Ishikawa (cell line): ENCODE measurements around the gene KIRREL3.

Experiments used
- CEBPB ChIP-seq: IDR thresholded peaks from 2 replicates; pipeline ENCODE4 v1.6.1; 2012
- CREB1 ChIP-seq: IDR thresholded peaks from 2 replicates; pipeline ENCODE4 v1.6.1; 2012; ENCODE audit warnings: low read depth
- EGR1 ChIP-seq: IDR thresholded peaks from 2 replicates; pipeline ENCODE4 v1.6.1; 2012
- EP300 ChIP-seq: IDR thresholded peaks from 2 replicates; pipeline ENCODE4 v1.6.1; 2012; ENCODE audit warnings: borderline replicate concordance
- FOXM1 ChIP-seq: IDR thresholded peaks from 2 replicates; pipeline ENCODE4 v1.6.1; 2012; ENCODE audit warnings: low read depth, borderline replicate concordance
- MAX ChIP-seq: IDR thresholded peaks from 2 replicates; pipeline ENCODE4 v1.6.1; 2012
- NFIC ChIP-seq: IDR thresholded peaks from 2 replicates; pipeline ENCODE4 v1.6.1; 2012
- RAD21 ChIP-seq: IDR thresholded peaks from 2 replicates; pipeline ENCODE4 v1.6.1; 2012; ENCODE audit warnings: low read depth
- TAF1 ChIP-seq: IDR thresholded peaks from 2 replicates; pipeline ENCODE4 v1.6.1; 2012; ENCODE audit warnings: low read depth, mild to moderate bottlenecking
- TCF12 ChIP-seq: IDR thresholded peaks from 2 replicates; pipeline ENCODE4 v1.6.1; 2012; ENCODE audit warnings: low read depth
- TEAD4 ChIP-seq: IDR thresholded peaks from 2 replicates; pipeline ENCODE4 v1.6.1; 2012
- YY1 ChIP-seq: IDR thresholded peaks from 2 replicates; pipeline ENCODE4 v1.6.1; 2012; ENCODE audit warnings: low read depth
- ZBTB7A ChIP-seq: IDR thresholded peaks from 2 replicates; pipeline ENCODE4 v1.6.1; 2012; ENCODE audit warnings: low read depth
- TF ChIP-seq, protein P1 (sequence below): IDR thresholded peaks from 2 replicates; pipeline ENCODE4 v1.6.1; 2012; ENCODE audit warnings: low read depth, mild to moderate bottlenecking
- TF ChIP-seq, protein P2 (sequence below): IDR thresholded peaks from 2 replicates; pipeline ENCODE4 v1.6.1; 2012

Gene KIRREL3

GRCh38 chr11:126989942-126990715 lies 10.4 kb downstream of the KIRREL3 start:
- TF ChIP-seq RAD21 (peak; percentile 84), ZBTB7A (no peak)

GRCh38 chr11:126988655-126989054 lies 11.9 kb downstream of the KIRREL3 start:
- TF ChIP-seq MAX (no peak), NFIC (no peak), RAD21 (no peak), YY1 (no peak), TAF1 (no peak), EP300 (no peak), FOXM1 (no peak), ZBTB7A (no peak), EGR1 (no peak), TCF12 (no peak), CREB1 (no peak), TEAD4 (no peak), CEBPB (no peak)
- TF ChIP-seq, protein P1, sequence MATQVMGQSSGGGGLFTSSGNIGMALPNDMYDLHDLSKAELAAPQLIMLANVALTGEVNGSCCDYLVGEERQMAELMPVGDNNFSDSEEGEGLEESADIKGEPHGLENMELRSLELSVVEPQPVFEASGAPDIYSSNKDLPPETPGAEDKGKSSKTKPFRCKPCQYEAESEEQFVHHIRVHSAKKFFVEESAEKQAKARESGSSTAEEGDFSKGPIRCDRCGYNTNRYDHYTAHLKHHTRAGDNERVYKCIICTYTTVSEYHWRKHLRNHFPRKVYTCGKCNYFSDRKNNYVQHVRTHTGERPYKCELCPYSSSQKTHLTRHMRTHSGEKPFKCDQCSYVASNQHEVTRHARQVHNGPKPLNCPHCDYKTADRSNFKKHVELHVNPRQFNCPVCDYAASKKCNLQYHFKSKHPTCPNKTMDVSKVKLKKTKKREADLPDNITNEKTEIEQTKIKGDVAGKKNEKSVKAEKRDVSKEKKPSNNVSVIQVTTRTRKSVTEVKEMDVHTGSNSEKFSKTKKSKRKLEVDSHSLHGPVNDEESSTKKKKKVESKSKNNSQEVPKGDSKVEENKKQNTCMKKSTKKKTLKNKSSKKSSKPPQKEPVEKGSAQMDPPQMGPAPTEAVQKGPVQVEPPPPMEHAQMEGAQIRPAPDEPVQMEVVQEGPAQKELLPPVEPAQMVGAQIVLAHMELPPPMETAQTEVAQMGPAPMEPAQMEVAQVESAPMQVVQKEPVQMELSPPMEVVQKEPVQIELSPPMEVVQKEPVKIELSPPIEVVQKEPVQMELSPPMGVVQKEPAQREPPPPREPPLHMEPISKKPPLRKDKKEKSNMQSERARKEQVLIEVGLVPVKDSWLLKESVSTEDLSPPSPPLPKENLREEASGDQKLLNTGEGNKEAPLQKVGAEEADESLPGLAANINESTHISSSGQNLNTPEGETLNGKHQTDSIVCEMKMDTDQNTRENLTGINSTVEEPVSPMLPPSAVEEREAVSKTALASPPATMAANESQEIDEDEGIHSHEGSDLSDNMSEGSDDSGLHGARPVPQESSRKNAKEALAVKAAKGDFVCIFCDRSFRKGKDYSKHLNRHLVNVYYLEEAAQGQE: no peak

DNA sequence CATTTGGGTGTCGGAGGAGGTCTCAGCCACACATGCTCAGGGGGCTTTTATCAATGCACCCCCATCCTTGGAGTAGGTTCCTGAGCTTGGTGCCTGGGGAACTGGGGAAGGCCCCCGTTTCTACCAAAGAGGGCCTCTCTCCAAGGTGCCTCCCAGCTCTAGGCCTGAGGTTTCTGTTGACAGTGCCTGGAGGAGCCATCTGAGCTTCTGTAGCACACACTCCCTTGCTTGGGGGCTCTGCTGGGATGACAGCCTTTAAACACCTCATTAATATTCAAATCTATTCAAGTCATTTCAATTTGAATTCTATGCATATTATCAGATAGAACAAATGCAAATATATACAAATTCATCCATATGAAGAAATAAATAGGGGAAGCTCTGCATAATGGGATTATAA lies 18.9 kb downstream of the KIRREL3 start:
- no peak for TF ChIP-seq YY1
- no peak for TF ChIP-seq TAF1
- no peak for TF ChIP-seq EP300
- no peak for TF ChIP-seq EGR1
- no peak for TF ChIP-seq ZBTB7A
- no peak for TF ChIP-seq TEAD4

DNA sequence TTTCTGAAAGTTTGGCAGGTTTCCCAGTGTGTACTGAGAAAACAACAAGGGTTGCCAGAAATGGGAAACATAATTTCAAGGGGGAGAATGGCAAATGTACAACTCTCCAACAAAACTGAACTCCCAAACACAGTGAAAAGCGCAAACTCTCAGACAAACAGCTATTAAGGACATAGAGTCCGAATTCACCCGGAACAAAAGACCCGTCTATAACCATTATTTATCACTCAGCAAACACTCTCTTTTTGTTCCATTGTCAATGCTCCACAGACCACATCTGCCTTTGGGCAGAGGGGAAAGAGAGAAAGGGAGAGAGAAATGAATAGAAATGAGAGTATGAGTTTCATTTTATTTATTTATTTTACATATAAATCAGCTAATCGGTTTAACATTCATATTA lies 21.7 kb downstream of the KIRREL3 start:
- no peak for TF ChIP-seq MAX
- TF ChIP-seq CREB1: no peak
- TF ChIP-seq, protein P2, sequence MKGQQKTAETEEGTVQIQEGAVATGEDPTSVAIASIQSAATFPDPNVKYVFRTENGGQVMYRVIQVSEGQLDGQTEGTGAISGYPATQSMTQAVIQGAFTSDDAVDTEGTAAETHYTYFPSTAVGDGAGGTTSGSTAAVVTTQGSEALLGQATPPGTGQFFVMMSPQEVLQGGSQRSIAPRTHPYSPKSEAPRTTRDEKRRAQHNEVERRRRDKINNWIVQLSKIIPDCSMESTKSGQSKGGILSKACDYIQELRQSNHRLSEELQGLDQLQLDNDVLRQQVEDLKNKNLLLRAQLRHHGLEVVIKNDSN: no peak
- no peak for TF ChIP-seq TAF1
- no peak for TF ChIP-seq EP300
- no peak for TF ChIP-seq CEBPB

GRCh38 chr11:126978165-126978564 lies 22.4 kb downstream of the KIRREL3 start:
- TF ChIP-seq ZBTB7A (no peak), EGR1 (no peak), TAF1 (no peak), CREB1 (no peak), RAD21 (no peak), FOXM1 (no peak), NFIC (no peak), MAX (no peak), TCF12 (no peak), YY1 (no peak), CEBPB (no peak), EP300 (no peak), TEAD4 (no peak)
- TF ChIP-seq, protein P1: no peak
- TF ChIP-seq, protein P2: no peak

DNA sequence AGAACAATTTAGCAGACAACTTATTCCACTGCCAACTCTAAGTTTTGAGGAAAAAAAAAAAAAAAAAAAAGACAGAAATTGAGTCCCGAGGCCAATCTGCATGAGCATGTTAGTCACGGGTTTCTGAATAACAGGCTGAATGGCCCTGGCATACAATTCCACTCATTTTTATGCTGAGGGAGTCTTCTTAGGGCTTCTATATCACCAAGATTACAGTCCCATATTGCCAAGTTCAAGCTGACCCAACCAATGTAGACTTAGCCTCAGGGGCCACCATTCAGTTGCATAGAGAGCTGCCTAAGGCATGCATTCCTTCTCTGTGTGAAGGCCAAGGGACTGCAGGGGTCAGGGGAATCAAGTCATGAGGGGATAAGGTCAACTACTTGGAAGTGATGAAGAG lies 27.5 kb downstream of the KIRREL3 start:
- TF ChIP-seq CREB1: no peak
- TF ChIP-seq YY1: no peak
- no peak for TF ChIP-seq FOXM1
- no peak for TF ChIP-seq TCF12
- no peak for TF ChIP-seq ZBTB7A
- no peak for TF ChIP-seq RAD21
